H1 (cell line): ENCODE data around the gene PDE4D.

ENCODE experiments used
- POLR2A ChIP-seq, 2 experiments: IDR thresholded peaks; 1 replicate in 1 of 2; 2 replicates in 1 of 2; pipeline ENCODE4 v1.6.1; 2011; ENCODE audit warnings: low read depth in 2 of 2, low read length in 2 of 2, mild to moderate bottlenecking in 2 of 2; ENCODE audit errors: control extremely low read depth in 1 of 2
- POLR2AphosphoS5 ChIP-seq: IDR thresholded peaks from 2 replicates; pipeline ENCODE4 v1.6.1; 2011; ENCODE audit warnings: low read depth, low read length
- RAD21 ChIP-seq, 2 experiments: IDR thresholded peaks in 1 of 2; conservative IDR thresholded peaks in 1 of 2; 2 replicates each; pipeline ENCODE4 v1.6.1; 2011; ENCODE audit warnings: low read depth in 2 of 2, low read length in 2 of 2, improper control_type of control experiment in 1 of 2, inconsistent platforms in 1 of 2, mild to moderate bottlenecking in 1 of 2, moderate library complexity in 1 of 2
- RFX5 ChIP-seq: IDR thresholded peaks from 2 replicates; pipeline ENCODE4 v1.6.1; 2011; ENCODE audit warnings: low read depth, low read length, improper control_type of control experiment, borderline replicate concordance
- RNF2 ChIP-seq: fragments of 200-900, 300-1000 bp; sonication (generic); IDR thresholded peaks from 2 replicates; pipeline ENCODE4 v1.7.1; 2016; ENCODE audit warnings: borderline replicate concordance, low read depth, mild to moderate bottlenecking, antibody characterized with exemption, low read length; ENCODE audit not compliant: poor library complexity, severe bottlenecking; ENCODE audit errors: missing control alignments
- SAP30 ChIP-seq: fragments of 300-600 bp; sonication (generic); IDR thresholded peaks from 2 replicates; pipeline ENCODE4 v1.7.1; 2012; ENCODE audit warnings: low read length, moderate library complexity, mild to moderate bottlenecking, inconsistent platforms; ENCODE audit not compliant: insufficient read depth, insufficient replicate concordance
- SIN3A ChIP-seq, 2 experiments: IDR thresholded peaks in 1 of 2; conservative IDR thresholded peaks in 1 of 2; 2 replicates each; pipeline ENCODE4 v1.6.1; 2011 to 2012; ENCODE audit warnings: low read length in 2 of 2, improper control_type of control experiment in 1 of 2, low read depth in 1 of 2, mild to moderate bottlenecking in 1 of 2
- TAF1 ChIP-seq: IDR thresholded peaks from 2 replicates; pipeline ENCODE4 v1.6.1; 2011; ENCODE audit warnings: mild to moderate bottlenecking, low read depth, low read length
- ZNF274 ChIP-seq: IDR thresholded peaks from 2 replicates; pipeline ENCODE4 v1.7.0; 2012; ENCODE audit warnings: low read length, borderline replicate concordance; ENCODE audit errors: extremely low read depth
- TF ChIP-seq, protein P1 (sequence below), 3 experiments: IDR thresholded peaks; 1 replicate in 2 of 3; 2 replicates in 1 of 3; pipeline versions ENCODE4 v1.5.1 to v1.6.1; 2011; ENCODE audit warnings: low read length in 3 of 3, mild to moderate bottlenecking in 3 of 3, inconsistent platforms in 2 of 3, low read depth in 1 of 3, moderate library complexity in 1 of 3; ENCODE audit not compliant: insufficient read depth in 1 of 3; ENCODE audit errors: control extremely low read depth in 1 of 3
- TF ChIP-seq, protein P2 (sequence below): IDR thresholded peaks from 2 replicates; pipeline ENCODE4 v1.6.1; 2011; ENCODE audit warnings: low read depth, mild to moderate bottlenecking, low read length; ENCODE audit not compliant: insufficient read depth
- TF ChIP-seq, protein P3 (sequence below): IDR thresholded peaks from 2 replicates; pipeline ENCODE4 v1.6.1; 2011; ENCODE audit warnings: low read length, improper control_type of control experiment

DNA sequence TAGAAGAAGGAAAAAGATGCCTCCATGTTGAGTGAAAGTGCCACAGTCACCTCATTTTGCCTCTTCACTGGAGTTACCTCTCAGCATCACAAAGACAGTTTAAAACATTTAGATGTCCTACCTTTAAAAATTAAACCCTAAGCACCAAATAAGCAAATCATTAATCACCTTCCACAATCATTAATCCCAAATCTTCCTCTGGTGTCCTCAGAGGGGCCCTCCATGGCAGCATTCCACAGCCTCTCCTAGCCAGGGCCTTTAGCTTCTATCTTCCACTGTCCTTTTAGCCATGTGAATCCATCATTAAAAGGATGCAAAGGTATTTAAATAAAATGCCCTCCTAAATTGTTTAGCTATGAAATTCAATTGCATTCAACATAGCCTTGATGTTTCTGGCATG, 310.8 kb downstream of the PDE4D start:
- TF ChIP-seq, protein P1, sequence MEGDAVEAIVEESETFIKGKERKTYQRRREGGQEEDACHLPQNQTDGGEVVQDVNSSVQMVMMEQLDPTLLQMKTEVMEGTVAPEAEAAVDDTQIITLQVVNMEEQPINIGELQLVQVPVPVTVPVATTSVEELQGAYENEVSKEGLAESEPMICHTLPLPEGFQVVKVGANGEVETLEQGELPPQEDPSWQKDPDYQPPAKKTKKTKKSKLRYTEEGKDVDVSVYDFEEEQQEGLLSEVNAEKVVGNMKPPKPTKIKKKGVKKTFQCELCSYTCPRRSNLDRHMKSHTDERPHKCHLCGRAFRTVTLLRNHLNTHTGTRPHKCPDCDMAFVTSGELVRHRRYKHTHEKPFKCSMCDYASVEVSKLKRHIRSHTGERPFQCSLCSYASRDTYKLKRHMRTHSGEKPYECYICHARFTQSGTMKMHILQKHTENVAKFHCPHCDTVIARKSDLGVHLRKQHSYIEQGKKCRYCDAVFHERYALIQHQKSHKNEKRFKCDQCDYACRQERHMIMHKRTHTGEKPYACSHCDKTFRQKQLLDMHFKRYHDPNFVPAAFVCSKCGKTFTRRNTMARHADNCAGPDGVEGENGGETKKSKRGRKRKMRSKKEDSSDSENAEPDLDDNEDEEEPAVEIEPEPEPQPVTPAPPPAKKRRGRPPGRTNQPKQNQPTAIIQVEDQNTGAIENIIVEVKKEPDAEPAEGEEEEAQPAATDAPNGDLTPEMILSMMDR (IDR thresholded peaks at IDR 0.05; ENCODE audit: control extremely low read depth in 1 of 3, insufficient read depth in 1 of 3, low read depth in 1 of 3, low read length in 3 of 3) = no peak
- TF ChIP-seq TAF1 (no peak), POLR2A (IDR thresholded peaks at IDR 0.05; ENCODE audit: control extremely low read depth in 1 of 2, low read depth in 2 of 2, low read length in 2 of 2) (no peak), RFX5 (no peak), RAD21 (IDR thresholded peaks at IDR 0.05 in 1 of 2, conservative IDR thresholded peaks at IDR 0.05 in 1 of 2; ENCODE audit: low read depth in 2 of 2, low read length in 2 of 2) (no peak), ZNF274 (no peak), POLR2AphosphoS5 (no peak), SAP30 (no peak), RNF2 (no peak), SIN3A (conservative IDR thresholded peaks at IDR 0.05 in 1 of 2, IDR thresholded peaks at IDR 0.05 in 1 of 2; ENCODE audit: low read depth in 1 of 2, low read length in 2 of 2) (no peak)
- TF ChIP-seq, protein P2, sequence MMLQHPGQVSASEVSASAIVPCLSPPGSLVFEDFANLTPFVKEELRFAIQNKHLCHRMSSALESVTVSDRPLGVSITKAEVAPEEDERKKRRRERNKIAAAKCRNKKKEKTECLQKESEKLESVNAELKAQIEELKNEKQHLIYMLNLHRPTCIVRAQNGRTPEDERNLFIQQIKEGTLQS = no peak
- TF ChIP-seq, protein P3, sequence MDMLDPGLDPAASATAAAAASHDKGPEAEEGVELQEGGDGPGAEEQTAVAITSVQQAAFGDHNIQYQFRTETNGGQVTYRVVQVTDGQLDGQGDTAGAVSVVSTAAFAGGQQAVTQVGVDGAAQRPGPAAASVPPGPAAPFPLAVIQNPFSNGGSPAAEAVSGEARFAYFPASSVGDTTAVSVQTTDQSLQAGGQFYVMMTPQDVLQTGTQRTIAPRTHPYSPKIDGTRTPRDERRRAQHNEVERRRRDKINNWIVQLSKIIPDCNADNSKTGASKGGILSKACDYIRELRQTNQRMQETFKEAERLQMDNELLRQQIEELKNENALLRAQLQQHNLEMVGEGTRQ = no peak
